GM19351 (cell line): Measurements from ENCODE around the gene ARHGAP12.
"Not testable (repeated sequence)": the region's sequence is repeated elsewhere in the genome, so short reads cannot be mapped to it uniquely, and the experiment has no call there.

Experiments
- ATAC-seq: cut with Tn5 transposase; IDR thresholded peaks from one replicate; pipeline ENCODE4 v1.9.1; 2021; ENCODE audit warnings: mild to moderate bottlenecking, moderate library complexity; ENCODE audit not compliant: unreplicated experiment

ARHGAP12 gene

GRCh38 chr10:31773749-31774298 is 154.8 kb downstream of the ARHGAP12 start:
- no peak for ATAC-seq

DNA sequence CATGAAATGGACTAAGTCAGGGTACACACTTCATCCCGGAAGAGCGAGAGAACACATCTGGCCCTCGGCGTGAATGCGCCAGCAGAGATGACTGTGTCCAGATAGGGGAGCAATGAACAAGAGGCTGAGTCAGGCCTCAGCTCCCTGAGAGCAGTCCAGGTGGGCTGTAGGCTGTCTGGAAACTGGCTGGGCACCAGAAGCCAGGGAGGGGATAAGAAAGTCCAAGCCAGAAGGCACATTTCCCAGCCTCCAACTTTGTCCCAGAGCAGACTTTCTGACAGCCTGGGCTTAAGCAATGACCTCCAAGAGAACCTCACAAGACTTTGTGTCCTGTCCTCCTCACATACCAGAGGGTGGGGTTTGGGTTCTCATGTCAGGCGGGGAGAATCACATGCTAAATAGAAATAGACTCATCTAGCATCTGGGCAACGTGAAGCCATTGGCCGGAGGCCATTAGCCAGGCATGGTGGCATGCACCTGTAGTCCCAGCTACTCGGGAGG is 157.2 kb downstream of the ARHGAP12 start:
- no peak for ATAC-seq

DNA sequence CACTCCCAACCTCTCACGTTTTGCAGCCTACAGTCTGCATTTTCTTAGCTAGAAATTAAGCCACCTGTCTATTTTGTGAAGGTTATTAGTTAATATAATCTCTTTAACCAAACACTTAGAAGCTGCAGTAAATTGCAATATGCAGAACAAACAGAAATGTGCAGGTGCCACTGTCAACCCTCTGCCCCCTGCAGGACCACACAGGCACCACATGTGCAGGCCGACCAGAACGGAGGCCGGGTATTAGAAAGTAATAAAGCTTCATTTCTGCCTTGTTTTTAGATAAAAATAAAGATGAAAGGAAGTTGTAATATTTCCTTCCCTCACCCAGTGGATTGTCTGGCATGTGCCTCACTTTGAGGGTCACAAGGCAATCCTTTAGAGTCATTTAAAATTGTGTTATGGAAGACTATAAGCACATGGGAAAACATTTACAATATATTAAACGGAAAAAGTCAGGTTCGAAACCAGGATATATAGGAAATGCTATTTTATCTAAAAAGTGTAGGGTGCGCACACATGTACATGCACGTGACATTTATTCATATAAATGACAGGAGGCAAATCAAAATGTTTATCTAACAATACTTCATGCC is 158.2 kb downstream of the ARHGAP12 start:
- peak; percentile 84 for ATAC-seq

DNA sequence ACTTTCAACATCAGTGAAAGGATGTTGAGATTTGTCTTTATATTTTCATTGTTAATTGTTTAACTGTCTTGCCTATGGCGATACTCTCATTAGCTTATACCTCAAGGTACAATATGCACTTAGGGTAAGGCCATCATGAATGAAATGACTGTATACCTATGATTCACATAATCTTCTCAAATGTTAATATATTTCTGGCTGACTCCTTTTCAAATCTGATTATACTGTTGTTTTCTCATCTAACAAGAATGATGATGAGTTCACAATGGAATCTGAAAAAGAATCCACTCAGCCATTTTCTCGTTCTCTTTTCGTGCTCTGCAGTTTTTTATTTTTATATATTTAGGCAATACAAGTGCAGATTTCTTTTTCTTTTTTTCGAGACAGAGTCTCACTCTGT is 159.1 kb downstream of the ARHGAP12 start:
- no peak for ATAC-seq

GRCh38 chr10:31768935-31769334 is 159.7 kb downstream of the ARHGAP12 start:
- not testable (repeated sequence) for ATAC-seq

DNA sequence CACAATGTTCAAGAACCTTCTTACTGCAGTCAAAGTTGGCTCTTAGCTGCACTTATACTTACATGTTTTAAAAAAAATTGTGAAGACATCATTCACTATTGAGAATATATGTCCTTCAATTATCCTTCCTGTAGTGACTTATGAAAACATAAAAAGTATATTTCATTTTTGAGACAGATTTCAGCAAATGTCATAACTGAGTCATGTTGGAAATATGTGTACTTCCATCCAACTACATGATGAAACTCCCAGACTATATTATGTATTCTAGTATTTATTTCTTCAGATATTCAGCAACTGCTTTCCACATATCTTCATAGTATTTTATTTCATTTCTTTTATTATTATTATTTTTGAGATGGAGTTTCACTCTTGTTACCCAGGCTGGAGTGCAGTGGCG is 160.2 kb downstream of the ARHGAP12 start:
- no peak for ATAC-seq

DNA sequence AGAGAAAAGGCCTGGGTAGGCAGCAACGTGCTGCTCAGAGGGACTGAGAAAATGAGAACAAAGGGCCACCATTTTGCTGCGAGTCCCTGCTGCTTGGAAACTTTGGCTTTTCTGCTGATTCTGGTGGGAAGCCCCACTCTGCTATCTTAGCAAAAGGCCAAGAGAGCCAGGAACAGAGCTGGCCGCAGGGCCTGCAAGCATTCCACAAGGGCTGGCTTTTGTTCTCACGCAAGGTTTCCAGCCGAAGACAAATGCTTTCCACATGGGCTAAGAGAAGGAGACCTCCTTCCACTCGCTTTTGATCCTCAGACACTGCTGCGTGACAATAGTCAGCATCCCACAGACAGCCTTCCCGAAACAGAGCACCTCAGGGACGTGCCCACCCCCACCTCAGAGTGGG is 163.1 kb downstream of the ARHGAP12 start:
- no peak for ATAC-seq

GRCh38 chr10:31762316-31762715 is 166.3 kb downstream of the ARHGAP12 start:
- no peak for ATAC-seq

DNA sequence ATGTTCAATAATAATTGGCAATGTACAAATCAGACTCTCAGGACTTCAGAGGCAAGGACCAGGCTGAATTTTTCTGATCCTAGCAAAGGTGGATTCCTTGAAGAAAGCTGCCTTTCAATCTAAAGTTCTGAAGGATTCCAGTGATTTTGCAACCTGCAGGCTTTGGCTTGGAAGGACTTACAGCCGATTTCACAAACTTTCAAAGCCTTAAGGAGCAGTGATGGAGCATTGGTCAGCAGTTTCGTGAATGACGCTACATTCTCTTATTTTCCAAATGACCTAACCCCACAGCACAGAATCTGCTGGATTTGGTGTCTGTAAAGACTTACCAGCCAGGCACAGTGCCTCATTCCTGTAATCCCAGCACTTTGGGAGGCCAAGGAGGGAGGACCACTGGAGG is 167.5 kb downstream of the ARHGAP12 start:
- ATAC-seq, result no peak

DNA sequence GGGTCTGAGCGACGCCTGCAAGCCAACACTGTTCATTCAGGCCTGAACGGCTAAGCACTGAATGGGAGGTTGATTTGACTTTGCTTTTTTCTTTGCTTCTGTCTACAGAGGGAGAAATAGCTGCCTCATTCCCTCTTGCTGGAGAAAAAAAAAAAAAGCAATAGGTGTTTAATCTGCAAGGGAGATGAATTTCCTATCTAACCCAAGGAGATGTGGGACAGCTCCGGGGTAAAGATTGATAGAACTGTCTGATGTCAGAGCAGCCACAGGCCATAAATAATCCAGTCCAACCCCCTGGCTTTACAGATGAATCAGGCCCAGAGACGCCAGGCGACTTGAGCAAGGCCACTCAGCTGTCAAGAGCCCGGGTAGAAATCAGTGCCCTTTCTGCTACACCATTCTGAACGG is 168.0 kb downstream of the ARHGAP12 start:
- ATAC-seq, result no peak

DNA sequence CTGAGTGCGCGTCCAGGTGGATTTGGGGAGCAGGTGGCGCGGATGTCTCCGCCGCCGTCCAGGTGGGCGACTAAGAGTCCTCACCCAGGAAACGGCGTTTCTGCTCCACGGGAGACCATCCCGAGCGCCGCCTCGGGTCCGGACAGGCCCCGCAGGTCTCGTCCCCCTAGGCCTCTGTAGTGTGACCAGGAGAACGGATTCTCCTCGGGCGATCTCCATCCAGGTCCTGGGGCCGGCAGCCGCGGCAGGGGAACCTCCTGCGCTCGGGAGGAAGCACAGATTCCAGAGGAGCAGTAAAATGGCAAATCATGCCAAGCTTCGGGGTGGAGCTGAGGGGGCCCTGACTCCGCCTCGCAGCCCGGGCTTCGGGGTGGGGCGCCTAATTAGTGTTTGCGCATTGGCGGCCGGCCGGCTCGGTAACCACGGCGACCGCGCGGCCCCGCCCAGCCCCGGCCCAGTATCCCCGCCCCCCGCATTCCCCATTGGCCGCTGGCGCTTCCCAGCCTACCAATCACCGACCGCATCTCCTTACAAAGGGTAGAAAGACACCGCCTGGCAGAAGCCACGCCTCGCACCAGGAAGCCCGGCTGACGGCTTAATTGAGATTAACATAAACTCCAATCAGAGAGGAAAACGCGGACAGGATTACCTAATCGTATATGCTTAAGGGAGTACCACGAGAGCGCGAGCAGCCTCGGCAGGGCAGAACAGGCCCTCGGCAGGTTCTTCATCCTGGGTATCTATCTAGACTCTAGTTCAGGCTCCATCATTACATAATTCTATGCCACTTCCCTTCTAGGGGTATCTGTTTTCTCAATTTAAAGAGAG is 168.6 kb downstream of the ARHGAP12 start:
- peak; percentile 94 for ATAC-seq

- no peak for ATAC-seq
Observed at GRCh38 chr10:31759124-31759798, 169.4 kb downstream of the ARHGAP12 start.

DNA sequence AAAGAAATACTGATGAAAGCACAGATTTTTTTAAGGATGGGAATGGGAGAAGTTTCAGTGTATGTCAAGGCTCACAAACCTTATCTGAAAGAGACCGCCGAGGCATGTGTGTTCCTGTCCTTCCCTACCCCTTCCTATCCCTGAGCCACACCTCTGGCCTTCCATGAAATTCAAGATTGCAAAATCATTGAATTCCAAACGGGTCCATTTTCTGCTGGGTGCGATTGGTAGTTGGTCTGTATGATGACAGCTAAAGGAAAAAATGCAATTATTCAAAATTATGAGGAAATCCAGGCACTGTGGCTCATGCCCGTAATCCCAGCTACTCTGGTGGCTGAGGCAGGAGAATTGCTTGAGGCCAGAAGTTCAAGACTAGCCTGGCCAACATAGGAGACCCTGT is 170.1 kb downstream of the ARHGAP12 start:
- no peak for ATAC-seq

DNA sequence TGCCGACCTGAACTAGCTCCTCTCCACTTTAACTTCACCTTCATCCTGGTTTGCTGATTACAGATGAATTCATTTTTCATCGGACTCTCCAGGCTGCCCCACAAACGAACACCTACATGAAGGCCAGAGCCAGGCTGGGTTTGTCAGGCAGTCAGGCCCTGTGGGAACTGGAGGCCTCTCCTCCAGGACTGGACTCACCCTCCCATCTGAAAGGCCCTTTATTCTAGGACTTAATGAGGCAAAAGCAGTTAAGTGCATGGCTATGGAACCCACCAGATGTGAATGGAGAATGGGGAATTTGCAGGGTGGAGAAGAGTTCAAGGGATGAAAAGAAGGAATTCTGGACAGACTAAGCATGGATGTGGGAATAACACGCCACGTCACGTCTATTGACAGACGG is 170.8 kb downstream of the ARHGAP12 start:
- ATAC-seq, result no peak

DNA sequence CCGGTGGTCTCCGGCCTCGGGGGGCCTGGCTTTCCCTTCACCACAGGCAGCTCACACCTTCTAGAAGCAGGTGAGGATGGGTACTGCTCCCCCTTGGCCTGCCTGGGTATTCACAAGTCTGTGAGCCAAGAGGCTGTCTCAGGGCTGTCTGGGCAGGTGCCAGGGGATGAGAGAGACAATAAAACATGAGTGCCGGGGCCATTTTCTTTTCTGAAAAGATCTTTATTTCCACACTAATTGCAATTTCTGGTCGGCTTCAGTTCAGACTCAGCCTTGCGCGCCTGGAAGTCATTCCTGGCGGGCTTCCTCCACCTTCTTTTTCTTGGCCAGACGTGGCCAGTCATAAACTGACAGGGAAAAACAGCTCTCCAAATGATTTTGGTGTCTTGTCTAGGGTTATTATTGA is 171.2 kb downstream of the ARHGAP12 start:
- ATAC-seq, result no peak

DNA sequence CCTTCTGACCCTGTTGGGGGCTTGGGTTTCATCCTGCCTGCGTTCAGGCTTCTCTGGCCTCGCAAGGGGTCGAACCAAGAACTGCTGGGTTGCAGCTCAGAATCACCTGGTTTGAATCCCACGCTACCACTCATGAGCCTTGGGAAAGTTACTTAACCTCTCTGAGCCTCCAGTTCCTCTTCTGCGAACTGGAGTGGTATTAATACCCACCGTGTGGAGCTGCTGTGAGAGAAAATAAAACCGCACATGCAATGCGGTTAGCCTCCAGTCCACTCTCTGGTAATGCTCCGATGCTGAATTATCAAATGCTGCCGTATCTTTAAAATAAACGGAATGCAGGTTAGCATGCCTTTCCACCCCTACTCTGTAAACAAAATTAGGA is 171.9 kb downstream of the ARHGAP12 start:
- ATAC-seq, result no peak

- ATAC-seq, result no peak
Observed at GRCh38 chr10:31756101-31756728, 172.4 kb downstream of the ARHGAP12 start.
